HG02623 (cell line): ENCODE measurements around the gene NME3.
A peak's percentile ranks its signal among the peaks of the same experiment; 100 is the strongest.

ENCODE experiments used
- ATAC-seq: cut with Tn5 transposase; IDR thresholded peaks from one replicate; pipeline ENCODE4 v1.9.1; 2021; ENCODE audit warnings: moderate library complexity; ENCODE audit not compliant: unreplicated experiment

The NME3 gene

DNA sequence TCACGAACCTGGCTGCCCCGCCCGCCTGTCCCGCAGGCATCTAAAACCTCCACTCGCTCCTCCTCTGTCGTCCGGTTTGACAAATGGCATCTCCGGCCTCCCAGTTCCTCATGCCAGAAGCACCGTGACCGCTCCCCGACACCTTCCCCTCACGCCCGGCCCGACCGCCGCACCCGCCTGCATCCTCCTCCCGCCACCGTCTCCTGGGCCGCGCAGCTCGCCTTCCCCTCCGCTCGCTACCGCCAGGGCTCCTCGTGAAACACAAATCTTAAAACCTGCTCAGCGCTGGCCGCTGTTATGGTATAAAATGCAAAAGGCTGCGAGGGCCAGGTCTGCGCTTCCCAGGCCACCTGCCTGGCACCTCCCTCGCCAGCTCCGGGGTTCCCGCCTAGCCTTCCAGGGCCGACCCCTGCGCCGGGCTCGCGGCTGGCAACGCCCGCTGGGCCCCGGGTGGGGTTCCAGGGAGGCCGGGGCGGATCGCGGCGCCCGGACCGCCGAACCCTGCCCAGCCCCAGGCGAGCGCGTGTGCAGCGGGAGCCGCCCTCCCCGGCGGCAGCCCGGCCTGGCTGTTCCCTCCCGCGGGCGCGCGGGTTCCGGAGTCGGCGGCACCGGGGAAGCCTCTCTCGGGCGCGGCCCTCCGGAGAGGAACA lies 10.5 kb upstream of the NME3 start:
- peak; percentile 0 for ATAC-seq

DNA sequence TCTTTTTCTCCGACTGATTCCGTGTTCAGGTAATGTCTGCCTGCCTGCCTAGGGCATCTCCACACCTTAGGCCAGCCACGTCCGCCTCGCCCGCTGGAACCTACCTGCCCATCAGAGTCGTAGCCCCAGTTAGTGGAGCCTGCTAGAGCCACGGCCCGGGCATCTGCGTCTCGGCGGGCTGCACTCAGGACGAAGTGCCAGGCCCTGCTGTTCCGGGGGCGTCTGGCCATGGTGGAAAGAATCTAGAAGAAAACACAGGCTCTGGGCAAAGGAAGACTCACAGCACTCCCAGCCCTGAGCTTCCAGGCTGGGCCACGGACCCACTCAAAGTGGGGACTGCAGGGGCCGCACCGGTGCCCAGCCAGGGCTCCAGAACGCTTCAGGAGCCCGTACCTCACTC lies 9.9 kb upstream of the NME3 start:
- no peak for ATAC-seq

GRCh38 chr16:1780677-1781072 lies 9.3 kb upstream of the NME3 start:
- no peak for ATAC-seq

GRCh38 chr16:1779741-1780676 lies 8.7 kb upstream of the NME3 start:
- ATAC-seq, result no peak

GRCh38 chr16:1779234-1779701 lies 7.9 kb upstream of the NME3 start:
- ATAC-seq, result no peak

- no peak for ATAC-seq
These were observed 7.1 kb upstream of the NME3 start for GRCh38 chr16:1778200-1779179.

- ATAC-seq, result no peak
These were observed 6.2 kb upstream of the NME3 start for GRCh38 chr16:1777375-1778199.

DNA sequence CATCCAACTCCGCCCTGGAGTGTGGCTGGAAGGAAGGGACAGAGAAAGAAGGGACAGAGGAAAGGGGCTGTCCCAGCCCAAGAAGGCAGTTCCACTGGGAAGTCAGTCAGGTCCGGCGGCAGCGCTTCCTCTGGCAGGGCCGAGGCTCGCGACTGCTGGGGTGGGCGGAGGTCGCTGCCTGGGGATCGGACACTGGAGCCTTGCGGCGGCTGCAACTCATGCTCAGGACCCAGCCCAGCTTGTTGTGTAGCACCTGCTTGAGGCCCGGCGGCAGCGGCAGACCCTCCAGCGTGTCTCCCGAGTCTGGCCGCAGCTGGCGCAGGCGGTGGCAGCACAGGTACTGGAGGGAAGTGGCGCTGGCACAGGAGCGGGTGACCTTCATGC lies 5.6 kb upstream of the NME3 start:
- ATAC-seq, result no peak

- ATAC-seq, result no peak
These were observed 5.3 kb upstream of the NME3 start for GRCh38 chr16:1776672-1776955.

DNA sequence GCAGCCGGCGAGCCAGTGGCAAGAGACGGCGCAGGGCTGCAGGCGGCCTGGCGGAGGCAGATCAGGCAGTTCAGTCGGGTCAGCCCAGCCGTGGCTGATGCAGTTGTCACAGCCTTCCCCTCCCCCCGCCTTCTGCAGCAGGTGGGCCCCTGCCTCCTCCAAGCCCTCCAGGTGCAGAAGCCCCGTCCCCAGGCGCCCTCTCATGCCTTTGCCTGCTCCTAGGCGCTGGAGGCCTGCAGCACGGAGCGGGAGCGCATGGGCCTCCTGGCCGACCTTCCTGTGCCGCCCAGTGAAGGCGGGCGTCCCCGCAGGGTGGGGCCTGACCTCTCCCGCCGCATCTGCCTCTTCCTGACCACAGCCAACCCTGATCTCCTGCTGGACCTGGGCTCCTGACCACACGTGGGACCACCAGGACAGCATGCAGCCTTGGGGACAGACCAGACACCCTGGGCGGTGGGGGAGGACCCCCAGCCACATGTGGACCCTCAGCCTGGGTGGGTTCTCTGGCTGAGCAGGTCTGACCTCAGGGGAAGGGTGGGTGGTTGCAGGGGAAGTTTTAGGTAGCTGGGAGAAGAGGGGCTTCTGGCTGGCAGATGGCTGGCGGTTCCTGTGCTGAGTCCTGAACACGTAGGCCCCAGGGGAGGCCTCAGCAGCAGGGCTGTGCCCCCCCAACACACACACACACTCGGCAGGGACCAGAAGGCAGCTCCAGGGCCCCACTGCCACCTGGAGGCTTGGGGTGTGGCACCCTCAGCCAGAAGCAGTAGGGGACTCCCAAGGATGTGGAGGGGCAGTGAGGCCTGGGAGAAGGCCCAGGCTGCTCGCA lies 4.7 kb upstream of the NME3 start:
- ATAC-seq, result no peak

GRCh38 chr16:1775006-1775845 lies 3.9 kb upstream of the NME3 start:
- ATAC-seq, result no peak

DNA sequence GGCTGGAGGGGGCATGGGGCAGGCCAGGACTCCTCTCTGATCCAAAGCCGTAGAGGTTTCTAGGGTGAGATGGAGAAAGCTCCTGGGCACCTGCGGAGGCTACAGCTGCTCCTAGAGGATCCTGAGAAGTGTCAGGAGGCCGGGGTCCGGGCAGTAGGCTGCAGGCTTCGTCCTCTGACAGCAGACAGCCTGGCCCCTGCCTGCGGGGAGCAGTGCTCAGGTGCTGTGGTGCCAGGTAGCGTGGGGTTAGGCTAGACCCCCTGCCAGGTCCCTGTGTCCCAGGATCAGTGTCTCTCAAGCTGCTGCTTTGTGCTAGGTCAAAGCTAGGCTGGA lies 3.1 kb upstream of the NME3 start:
- ATAC-seq, result no peak

- ATAC-seq, result no peak
These were observed 2.5 kb upstream of the NME3 start for GRCh38 chr16:1773703-1774447.

DNA sequence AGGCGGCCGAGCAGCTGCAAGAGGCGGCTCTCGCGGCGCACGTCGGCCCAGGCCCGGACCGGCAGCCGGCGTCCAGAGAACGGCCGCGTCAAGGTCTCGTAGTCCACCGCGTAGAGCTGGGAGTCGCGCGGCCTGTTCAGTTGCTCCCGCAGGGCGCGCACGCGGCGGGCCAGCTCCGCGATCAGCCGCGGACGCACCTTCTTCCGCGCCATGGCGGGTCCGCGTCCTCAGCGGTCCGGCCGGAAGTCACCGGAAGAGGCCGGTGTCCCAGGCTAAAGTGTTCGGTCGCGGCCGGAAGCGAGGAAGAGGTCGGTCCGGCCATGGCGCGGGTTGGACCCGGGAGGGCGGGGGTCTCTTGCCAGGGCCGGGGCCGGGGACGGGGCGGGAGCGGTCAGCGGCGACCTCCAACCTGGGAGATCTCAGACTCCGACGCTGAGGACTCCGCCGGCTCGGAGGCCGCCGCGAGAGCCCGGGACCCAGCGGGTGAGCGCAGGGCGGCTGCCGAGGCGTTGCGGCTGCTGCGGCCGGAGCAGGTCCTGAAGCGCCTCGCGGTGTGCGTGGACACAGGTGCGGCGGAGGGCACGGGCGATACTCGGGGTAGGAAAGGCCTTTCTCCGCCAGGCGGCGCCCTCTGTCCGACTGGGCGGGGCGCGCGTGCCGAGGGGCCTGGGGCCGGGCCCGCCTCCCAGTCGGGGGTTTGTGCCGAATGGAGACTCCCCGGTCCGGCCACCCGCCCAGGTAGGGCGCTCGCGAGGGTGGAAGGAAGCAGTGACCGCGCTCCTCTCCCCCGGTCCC lies 1.8 kb upstream of the NME3 start, which contains the start of gene MRPS34:
Gene MRPS34 (minus strand): TSS at position 227 of the 795 bp plus-strand sequence. CDS start 15 bp downstream, at position 212.
- ATAC-seq, result peak; percentile 43

- ATAC-seq, result peak; percentile 12
These were observed 1.1 kb upstream of the NME3 start, which contains the start of gene EME2 for GRCh38 chr16:1772362-1772907. Gene EME2, plus strand, starts transcription at chr16:1772810. Its CDS starts 418 bp downstream, at chr16:1773228.

DNA sequence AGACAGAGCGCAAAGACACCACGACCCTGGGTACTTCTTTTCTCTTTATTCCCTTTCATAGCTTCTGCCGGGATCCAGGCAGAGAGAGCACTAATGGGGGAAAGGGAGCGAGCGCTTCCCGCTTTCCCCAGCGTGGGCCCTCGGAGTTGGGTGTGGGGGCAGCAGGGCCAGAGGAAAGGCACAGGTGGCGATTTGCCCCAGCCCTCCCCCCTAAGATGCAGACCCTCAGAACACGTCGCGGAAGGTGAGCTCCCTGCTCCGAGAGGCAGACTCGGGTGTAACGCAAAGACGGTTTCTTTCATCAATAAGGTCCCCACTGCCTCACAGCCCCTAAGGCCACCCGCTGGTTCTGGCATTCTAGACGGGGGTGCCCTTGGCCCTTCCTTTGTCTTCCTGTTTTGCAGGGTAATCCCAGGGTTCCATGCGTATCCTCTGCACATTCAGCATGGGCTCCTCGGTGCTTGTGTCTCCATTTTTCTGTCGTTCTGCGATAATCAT lies 570 bp upstream of the NME3 start:
- ATAC-seq, result no peak
